T47D (cell line): ENCODE data around the gene ELN.

Source experiments
- DNase-seq, 2 experiments: peaks; one replicate each; pipeline versions ENCODE4 v3.0.0 to v3.0.0-alpha.2; 2011 to 2012; ENCODE audit warnings: low read depth in 1 of 2, low spot score in 1 of 2
- JUND ChIP-seq: IDR thresholded peaks from 2 replicates; pipeline ENCODE4 v1.6.1; 2012; ENCODE audit warnings: low read depth
- in situ Hi-C: cut with HindIII; loops from 2 replicates; pipeline ENCODE4 v1.10.0; 2016; ENCODE audit warnings: low sequenced_read_pairs, low pct_unique_long_range_greater_than_20kb

ELN gene

DNA sequence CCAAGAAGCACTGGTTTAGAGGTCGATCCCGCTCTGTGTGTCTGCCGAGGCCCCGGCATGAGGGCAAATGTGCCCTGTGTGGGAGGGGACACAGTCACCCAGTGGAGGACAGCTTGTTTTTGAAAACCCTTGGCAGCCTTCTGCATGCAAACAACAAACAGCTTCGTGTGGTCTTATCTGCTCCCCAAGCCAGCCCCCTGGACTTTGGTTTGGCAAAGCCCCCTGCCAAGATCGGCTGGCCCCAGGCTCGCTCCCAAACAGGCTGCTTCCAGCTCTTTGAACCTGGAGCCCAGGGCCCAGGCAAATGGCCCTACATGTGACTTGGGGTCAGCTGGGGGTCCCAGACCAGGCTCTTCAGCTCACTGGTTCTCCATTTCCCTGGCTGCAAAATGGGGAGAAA is 2.9 kb downstream of the ELN start:
- DNase-seq, result no peak
- TF ChIP-seq JUND, result no peak
- in situ Hi-C loops, result no loop called here

DNA sequence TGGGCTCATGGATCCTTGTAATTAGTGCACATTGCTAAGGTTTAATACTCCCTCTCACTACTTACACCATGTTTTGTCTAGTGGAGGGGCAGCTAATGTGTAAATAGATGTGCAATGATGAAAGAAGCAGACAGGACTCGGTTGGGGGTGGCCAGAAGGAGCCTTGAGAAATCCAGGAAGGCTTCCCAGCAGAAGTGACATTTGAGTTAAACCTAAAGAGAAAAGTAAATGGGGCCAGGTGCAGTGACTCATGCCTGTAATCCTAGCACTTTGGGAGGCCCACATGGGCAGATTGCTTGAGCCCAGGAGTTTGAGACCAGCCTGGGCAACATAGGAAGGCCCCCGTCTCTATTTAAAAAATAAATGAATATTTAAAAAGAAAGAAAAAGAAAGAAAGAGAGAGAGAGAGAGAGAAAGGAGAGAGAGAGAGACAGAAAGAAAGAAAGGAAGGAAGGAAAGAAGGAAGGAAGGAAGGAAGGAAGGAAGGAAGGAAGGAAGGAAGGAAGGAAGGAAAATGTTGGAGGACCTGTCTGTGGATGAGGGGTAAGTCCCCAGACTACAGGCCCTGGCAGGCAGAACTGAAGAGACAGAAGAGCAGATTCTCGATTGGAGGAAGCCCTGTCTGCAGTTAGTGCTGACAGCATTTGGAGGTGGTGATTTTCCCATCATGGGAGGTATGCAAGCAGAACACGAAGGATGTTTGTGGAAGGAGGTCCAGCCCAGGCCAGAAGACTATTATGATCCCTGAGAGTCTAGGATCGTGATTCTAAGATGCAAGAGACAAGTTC is 3.6 kb downstream of the ELN start:
- in situ Hi-C loops, result no loop called here
- no peak for DNase-seq
- TF ChIP-seq JUND, result no peak

DNA sequence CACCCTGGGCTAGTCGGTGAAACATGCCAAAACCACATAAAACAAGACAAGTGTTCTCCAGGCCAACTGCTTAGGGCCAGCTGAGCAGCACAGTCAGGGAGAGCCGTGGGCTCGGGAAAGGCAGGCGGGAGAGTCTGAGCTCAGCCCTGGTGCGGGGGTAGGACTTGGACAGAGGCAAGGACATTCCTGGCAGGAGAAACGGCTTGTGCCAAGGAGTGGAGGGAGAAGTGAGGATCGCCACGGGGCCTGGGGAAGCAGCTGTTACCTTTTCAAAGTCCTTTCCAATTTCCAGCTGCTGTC is 4.2 kb downstream of the ELN start:
- no peak for TF ChIP-seq JUND
- DNase-seq, result peak in 1 of 2 experiments; percentile 48
- in situ Hi-C loops, result no loop called here

DNA sequence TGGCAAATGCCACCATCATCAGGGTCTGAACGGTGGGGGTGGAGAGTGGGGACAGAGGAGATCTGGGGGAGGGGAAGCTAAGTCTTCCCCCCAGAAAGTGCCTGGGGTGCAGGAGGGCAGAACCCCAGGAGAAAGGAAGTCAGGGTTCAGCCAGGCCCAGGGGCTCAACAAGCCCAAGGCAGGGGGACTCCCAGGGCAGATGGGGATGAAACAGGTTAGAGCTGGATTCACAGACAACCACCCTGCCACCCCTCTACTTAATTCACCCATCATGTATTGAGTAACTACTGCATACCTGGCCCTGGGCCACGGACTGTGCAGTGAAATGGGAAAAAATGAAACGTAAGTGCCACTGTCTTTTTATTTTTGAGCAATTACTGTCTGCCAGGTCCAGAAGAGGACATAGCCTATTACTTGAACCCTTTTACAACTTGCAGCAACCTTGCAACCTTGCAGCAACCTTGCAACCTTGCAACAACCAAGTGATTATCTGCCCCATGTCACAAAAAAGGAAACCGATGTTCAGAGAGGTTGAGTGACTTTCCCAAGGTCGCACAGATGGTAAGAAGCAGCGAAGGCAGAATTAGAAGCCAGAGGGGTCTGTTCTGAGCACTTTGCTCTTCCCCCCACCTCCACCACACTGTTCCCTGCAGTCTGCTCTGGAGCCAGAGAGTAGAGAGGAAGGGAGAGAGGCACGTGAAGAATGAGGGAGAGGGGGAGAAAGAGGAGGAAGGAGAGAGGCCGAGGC is 4.8 kb downstream of the ELN start:
- in situ Hi-C loops, result no loop called here
- no peak for TF ChIP-seq JUND

DNA sequence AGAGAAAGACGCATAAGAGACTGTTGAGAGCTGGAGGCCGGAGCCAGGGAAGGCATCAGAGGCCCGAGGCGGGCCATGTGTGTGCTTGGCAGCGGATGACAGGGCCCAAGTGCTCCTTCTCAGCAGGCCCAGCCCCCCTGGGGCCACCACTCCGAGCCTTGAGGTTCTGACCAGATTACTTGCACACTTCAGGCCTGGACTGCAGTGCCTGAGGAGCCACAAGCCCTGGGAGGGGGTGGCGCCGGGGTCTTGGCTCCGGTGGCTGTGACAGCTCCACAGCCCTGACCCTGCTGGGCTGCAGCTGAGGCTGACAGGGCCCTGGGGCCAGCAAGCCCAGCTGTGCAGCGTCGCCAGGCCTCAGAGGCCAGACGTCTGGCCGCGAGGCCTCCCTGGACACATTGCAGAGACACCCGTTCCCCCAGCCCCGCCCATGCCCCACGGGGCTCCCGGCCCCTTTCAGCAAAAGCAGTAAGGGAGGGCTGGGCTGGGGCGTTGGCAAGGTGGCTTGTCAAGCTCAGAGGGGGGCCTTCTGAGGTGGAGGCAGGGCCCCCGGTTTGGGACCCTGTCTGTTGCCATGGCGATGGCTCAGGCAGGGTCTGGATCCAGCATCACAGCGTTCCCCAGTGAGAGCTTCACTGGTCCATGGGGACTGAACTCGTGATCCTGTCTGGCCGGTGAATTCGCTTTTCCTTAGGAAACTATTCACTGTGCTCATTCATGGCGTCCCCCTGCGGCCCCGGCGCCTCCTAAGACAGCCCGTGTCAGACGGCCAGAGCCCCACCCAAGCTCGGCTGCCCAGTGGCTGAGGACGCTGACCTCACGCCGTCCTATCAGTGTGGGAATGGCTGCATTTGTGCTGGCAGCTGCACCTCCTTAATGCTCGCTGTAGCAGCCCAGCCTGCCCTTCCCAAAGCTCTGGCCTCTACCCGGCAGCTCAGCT is 5.7 kb downstream of the ELN start:
- in situ Hi-C loops, result no loop called here
- no peak for TF ChIP-seq JUND
- DNase-seq, result no peak

More for the DNA sequence above, 4.8 kb downstream of the ELN start:
- no peak for DNase-seq

DNA sequence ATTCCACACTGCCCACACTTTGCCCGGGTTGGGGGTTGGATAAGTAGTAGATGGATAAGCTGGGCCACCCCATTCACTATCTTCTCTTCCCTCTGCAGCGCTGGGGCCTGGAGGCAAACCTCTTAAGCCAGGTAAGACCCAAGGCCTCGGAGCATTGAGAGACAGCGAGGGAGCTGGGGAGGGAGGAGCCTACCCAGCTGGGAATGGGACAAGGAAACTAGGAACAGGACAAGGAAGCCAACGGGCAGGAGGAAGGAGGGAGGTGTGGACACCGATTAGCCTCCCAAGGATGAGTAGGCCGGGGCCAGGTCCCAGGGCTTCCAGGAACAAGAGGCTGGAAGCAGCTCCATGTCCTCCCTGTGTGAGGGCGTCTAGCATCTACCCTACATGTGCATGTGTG is 9.6 kb downstream of the ELN start:
- TF ChIP-seq JUND, result no peak
- in situ Hi-C loops, result no loop called here
- no peak for DNase-seq

DNA sequence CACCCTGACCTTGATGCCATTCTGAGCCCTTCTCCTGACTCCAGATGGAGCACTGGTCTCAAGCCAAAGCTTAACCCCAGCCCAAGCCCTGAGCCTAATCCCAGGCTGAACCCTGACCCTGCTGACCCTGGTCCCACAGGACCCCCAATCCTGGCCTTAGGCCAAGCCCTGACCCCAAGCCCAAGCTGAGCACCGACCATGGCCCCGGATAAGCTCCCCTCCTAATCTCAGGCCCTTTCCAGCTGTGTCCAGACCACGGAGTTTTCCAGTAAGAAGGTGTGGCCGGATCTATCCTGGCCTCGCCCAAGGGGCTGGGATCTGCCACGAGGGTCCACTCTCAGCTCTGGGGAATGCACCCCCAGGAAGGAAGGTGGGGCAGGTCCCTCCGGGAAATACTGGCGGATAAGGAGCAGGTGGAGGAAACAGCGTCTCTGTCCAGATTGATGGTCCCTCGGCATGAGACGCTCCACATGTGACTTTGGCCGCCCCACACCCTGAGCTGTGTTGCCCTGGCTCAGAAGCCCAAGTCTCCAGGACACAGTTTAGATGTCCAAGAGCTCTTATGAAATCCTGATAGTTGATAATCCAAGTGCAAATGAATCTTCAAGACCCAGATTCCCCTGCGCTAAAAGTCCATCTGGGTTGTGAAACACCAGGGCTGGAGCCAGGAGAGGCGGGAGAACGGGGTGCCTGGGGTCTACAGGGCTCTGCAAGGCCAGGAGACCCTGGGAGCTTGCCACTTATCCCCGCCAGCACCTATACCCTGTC is 10.4 kb downstream of the ELN start:
- DNase-seq, result no peak
- no peak for TF ChIP-seq JUND
- in situ Hi-C loops, result no loop called here

DNA sequence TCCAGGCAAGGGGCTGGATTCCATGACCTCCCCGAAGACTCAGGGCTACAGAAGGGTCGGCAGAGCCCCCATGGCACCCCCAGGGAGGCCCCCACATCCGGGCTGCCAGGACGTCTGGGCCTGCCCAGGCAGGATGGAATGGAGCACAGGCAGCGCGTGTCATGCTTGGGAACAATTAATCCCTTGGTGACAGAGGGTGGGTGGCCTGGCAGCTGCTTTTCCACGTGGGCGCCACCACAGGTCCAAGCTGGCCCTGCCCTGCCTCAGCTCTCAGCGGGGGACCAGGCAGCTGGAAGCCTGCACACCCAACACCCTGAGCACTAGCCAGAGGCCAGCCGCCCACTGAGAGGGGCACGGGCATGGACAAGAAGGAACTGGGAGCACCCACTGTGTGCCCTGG is 11.4 kb downstream of the ELN start:
- in situ Hi-C loops, result no loop called here
- no peak for DNase-seq

DNA sequence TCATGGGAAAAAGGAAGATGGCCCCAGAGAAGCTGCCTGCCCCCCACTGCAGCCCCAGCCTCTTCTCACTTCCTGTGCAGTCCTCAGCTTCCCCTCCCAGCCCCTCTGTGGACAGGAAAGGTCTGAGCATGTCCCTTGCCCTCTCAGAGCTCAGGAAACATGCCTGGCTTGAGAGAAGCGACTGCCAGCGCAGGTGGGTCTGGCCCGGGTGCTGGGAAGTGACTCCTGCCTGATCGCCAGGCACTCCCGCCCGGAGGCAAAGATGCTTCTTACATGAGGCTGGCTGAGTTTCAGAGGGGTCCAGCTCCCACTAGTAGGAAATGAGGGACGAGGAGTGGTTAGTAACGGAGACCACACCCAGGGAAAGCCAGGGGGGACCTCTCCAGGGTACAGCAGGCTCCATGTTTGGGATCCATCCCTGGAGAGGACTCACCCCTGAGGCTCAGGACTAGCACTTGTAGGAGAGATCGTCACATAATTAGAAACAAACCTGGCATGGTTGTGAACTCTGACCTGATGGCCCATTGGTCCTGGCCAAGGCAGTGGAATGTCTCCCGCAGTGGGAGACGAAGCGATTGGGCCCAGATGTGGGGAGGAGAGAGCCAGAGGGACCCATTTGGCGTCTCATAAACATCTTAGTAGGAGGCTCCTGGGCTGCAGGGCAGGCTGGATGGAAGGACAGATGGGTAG is 12.3 kb downstream of the ELN start:
- TF ChIP-seq JUND, result no peak
- no peak for DNase-seq
- in situ Hi-C loops, result no loop called here

More for the DNA sequence above, 11.4 kb downstream of the ELN start:
- TF ChIP-seq JUND, result no peak

DNA sequence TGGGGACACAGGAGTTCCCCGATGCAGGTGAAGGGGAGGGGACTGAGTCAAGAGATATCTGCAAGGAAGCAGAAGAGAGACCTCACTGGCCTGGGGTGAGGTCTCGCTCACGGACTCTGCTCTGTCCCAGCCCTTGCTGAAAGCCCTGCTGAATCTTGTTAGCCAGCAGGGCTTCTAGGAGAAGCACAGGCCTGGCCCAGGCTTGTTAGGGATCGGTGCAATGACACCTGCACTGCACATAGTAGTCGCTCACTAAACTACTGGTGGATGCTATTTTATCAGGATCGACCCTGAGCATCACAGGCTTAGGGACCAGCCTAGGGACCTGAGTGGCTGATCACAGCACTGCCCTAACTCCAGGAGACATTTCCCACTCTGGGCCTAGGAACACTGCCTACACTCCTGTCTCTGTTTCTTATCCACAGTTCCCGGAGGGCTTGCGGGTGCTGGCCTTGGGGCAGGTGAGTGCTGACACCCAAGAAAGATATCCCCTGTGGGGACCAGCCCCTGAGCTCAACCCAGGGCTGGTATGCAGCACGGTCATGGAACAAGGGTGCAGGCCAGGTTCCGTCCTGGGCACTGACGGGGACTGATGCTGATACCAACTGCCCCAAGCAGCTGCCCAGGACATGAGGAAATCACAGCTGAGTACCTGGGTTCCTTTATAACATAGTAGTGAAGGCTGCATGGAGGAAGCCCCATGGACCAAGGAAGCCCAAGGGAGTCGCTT is 13.0 kb downstream of the ELN start:
- DNase-seq, result no peak
- in situ Hi-C loops, result no loop called here
- TF ChIP-seq JUND, result no peak

DNA sequence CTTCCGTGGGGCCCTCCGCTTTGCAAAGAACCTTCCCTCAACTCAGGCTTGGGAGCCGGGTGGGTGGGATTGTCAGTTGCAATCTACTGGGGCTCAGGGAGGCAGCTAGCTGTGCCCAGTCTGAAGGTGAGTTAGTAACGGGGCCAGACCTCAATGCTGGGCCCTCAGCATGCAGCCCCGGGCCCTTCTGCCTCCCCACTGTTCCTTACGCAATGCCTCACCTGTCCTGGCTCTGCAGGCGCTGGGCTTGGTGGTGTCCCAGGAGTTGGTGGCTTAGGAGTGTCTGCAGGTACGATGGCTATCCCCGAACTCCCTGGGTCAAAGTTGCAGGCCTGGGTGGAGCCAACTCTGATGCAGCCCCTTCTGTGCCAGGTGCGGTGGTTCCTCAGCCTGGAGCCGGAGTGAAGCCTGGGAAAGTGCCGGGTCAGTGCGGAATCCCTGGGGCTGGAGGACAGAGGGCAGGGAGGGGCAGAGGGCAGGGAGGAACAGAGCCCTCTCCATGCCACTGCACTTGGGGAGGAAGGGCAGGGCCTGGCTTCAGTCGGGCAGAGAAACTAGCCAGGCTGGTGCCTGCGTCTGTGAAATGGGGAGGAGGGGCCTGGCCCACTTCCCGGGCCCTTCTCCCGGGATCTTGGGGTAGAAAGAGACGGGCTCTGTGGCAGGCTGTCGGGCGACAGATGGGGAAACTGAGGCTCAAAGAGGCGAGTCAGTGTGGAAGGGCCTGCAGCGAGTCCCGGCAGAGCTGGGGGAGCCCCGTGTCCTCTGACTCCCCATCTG is 15.0 kb downstream of the ELN start:
- TF ChIP-seq JUND, result no peak
- no peak for DNase-seq
- in situ Hi-C loops, result no loop called here
